Osteocyte (in vitro differentiated cells): Measurements from ENCODE around the gene COL15A1. TPM values are rescaled to one million over a fixed set of nuclear protein-coding genes. Genes with fewer than 3 reads are reported as not detected.
A peak's percentile ranks its signal among the peaks of the same experiment; 100 is the strongest.

Experiments
- DNase-seq: peaks from one replicate; pipeline ENCODE4 v3.0.0; 2021; ENCODE audit warnings: mixed read lengths; ENCODE audit not compliant: unreplicated experiment; ENCODE audit errors: extremely low spot score
- H3K27ac Mint-ChIP-seq: one replicate; pipeline ENCODE4 v1.8.0; 2021; ENCODE audit warnings: mild to moderate bottlenecking, mixed read lengths; ENCODE audit not compliant: unreplicated experiment
- H3K27me3 Mint-ChIP-seq: one replicate; pipeline ENCODE4 v1.8.0; 2021; ENCODE audit warnings: mixed read lengths; ENCODE audit not compliant: unreplicated experiment
- H3K36me3 Mint-ChIP-seq: one replicate; pipeline ENCODE4 v1.8.0; 2021; ENCODE audit warnings: mixed read lengths; ENCODE audit not compliant: unreplicated experiment
- H3K4me1 Mint-ChIP-seq: one replicate; pipeline ENCODE4 v1.8.0; 2021; ENCODE audit warnings: mixed read lengths; ENCODE audit not compliant: unreplicated experiment
- H3K4me3 Mint-ChIP-seq: one replicate; pipeline ENCODE4 v1.8.0; 2021; ENCODE audit warnings: mild to moderate bottlenecking, moderate library complexity, mixed read lengths; ENCODE audit not compliant: unreplicated experiment
- H3K9me3 Mint-ChIP-seq: one replicate; pipeline ENCODE4 v1.8.0; 2021; ENCODE audit warnings: mixed read lengths; ENCODE audit not compliant: unreplicated experiment
- CTCF ChIP-seq: fragments of 200-600 bp; sonication (generic); IDR thresholded peaks from 2 replicates; pipeline ENCODE4 v1.5.0; 2021; ENCODE audit warnings: antibody characterized with exemption, mild to moderate bottlenecking, moderate library complexity
- total RNA-seq: library from RNA; stranded (reverse); gene quantifications from 2 replicates; pipeline ENCODE4 v1.2.1, GENCODE V29; 2021

The COL15A1 gene
- total RNA-seq, 1 donor from 2014 or later = 0.81 TPM

DNA sequence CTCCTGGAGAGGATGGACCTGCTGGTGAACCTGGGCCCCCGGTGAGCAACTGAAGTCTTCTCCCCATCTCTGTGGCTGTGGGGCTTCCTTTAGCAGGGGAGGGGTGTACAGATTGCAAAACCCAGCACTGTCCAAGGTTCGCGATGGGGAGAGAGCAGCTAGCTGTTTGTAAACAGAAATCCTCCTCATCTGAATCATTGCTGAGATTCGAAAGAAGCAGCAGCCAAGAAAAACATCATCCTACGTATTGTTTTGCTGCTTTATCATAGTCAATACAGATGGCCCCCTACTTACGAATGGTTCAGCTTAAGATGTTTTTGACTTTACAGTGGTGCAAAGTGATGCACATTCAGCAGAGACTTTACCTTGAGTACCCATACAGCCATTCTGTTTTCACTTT, 81.3 kb downstream of the COL15A1 start:
- Mint-ChIP-seq H3K9me3 (no peaks in the 10 kb centered on the region), H3K27me3 (no peaks in the 10 kb centered on the region), H3K4me3 (no peak overlapping the region), H3K27ac (no peak overlapping the region), H3K4me1 (peaks cover 16% of the 10 kb centered on the region), H3K36me3 (no peaks in the 10 kb centered on the region)
- TF ChIP-seq CTCF = no peak
- DNase-seq = no peak

- DNase-seq = peak; percentile 78
- Mint-ChIP-seq H3K9me3 (no peaks in the 10 kb centered on the region), H3K4me3 (no peak overlapping the region), H3K27ac (no peak overlapping the region), H3K27me3 (no peaks in the 10 kb centered on the region), H3K36me3 (no peaks in the 10 kb centered on the region), H3K4me1 (peaks cover 20% of the 10 kb centered on the region)
- no peak for TF ChIP-seq CTCF
These were observed 82.0 kb downstream of the COL15A1 start for GRCh38 chr9:99025616-99026270.

GRCh38 chr9:99026271-99026955, 82.7 kb downstream of the COL15A1 start:
- peak; percentile 70 for DNase-seq
- Mint-ChIP-seq H3K9me3 (no peaks in the 10 kb centered on the region), H3K4me3 (no peak overlapping the region), H3K27me3 (no peaks in the 10 kb centered on the region), H3K27ac (no peak overlapping the region), H3K4me1 (peaks cover 23% of the 10 kb centered on the region), H3K36me3 (no peaks in the 10 kb centered on the region)
- no peak for TF ChIP-seq CTCF

DNA sequence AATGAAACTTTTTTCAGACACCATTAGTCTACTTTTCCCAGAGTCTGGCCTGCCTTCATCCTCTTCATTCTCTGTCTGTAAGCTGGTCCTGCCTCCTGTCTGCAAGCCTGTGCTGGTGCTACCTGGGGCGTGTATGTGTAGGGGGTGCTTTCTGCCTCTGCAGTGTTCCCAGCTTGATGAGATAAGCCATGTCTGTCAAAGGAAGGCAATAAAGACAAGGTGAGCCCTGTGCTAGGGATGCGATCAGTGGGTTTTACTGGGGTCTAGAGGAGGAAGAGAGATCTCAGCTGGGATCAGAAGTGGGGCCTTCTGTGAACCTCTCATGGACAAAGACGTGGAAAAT, 83.2 kb downstream of the COL15A1 start:
- no peak for DNase-seq
- Mint-ChIP-seq H3K4me3 (no peak overlapping the region), H3K27ac (no peak overlapping the region), H3K27me3 (no peaks in the 10 kb centered on the region), H3K4me1 (peaks cover 23% of the 10 kb centered on the region), H3K9me3 (no peaks in the 10 kb centered on the region), H3K36me3 (no peaks in the 10 kb centered on the region)
- TF ChIP-seq CTCF = no peak

DNA sequence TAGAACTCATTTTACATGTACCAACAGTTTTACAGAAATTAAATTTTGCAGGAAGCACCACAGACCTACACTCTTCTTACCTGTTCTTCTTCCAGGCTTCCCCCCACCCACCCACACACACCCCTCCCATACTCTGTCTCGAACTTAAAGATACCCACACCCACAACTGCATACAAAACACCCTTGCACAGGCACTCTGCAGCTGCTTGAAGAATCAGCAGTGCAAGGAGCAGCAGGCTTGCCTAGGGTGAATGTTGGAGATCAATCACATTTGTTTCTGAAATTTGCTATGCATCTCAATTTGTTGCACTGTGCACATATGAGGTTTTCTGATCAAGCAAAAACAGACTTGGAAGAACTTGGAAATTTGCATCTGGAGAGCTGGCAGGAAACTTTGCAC, 83.7 kb downstream of the COL15A1 start:
- Mint-ChIP-seq H3K9me3 (peaks cover 1% of the 10 kb centered on the region), H3K36me3 (no peaks in the 10 kb centered on the region), H3K27me3 (no peaks in the 10 kb centered on the region), H3K4me1 (peaks cover 23% of the 10 kb centered on the region), H3K27ac (no peak overlapping the region), H3K4me3 (no peak overlapping the region)
- DNase-seq = no peak
- TF ChIP-seq CTCF = no peak
